Esophagus squamous epithelium (tissue), 4 donors: ENCODE measurements around the gene HIRA.

ENCODE experiments used
- POLR2A ChIP-seq, 4 donors: fragments of 450-650 bp; IDR thresholded peaks; one replicate each; pipeline ENCODE4 v1.6.1; 2017; ENCODE audit warnings: antibody characterized with exemption in 4 of 4, mild to moderate bottlenecking in 4 of 4, moderate library complexity in 3 of 4
- TF ChIP-seq, protein P1 (sequence below), 6 experiments: fragments of 450-650 bp in 4 of 6; fragments of 200-600 bp in 2 of 6; sonication (generic) in 2 of 6; IDR thresholded peaks; one replicate each; pipeline ENCODE4 v1.5.1; 2016 to 2019; ENCODE audit warnings: antibody characterized with exemption in 6 of 6, mild to moderate bottlenecking in 4 of 6, moderate library complexity in 4 of 6

DNA sequence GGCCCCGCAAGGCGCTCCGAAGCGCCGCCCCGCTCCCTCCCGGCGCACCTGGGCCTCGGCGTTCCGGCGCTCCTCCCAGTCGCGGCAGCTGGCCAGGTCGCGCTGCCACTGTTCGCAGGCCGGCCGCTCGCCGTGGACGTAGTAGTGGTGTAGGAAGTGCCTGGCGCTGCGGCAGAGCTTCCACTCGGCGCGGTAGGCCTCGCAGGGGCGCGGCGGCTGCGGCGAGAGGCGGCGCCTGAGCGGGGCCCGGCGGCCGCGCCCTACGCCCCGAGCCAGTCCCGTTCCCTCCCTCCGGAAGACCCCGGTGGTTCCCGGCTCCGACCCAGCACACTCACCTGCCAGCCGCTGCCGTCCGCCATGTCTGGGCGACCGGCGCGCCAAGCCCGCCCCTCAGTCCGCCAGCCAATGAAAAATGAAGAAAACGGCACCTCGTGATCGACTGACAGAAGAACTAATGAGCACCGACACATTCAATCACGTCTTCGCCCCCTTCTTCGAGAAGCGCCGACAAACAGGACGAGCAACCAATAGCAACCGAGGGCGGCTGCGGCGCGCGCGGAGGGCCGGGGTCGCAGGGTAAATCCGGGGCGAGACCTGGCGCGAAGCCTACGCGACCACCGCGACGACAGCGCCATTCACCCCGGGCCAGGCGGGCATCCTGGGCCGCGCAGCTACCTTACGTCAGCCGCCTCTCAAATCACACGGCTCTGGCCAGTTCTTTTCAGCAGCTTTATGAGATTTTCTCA is 16.0 kb upstream of the HIRA start, which contains the start of gene C22orf39:
- TF ChIP-seq, protein P1, sequence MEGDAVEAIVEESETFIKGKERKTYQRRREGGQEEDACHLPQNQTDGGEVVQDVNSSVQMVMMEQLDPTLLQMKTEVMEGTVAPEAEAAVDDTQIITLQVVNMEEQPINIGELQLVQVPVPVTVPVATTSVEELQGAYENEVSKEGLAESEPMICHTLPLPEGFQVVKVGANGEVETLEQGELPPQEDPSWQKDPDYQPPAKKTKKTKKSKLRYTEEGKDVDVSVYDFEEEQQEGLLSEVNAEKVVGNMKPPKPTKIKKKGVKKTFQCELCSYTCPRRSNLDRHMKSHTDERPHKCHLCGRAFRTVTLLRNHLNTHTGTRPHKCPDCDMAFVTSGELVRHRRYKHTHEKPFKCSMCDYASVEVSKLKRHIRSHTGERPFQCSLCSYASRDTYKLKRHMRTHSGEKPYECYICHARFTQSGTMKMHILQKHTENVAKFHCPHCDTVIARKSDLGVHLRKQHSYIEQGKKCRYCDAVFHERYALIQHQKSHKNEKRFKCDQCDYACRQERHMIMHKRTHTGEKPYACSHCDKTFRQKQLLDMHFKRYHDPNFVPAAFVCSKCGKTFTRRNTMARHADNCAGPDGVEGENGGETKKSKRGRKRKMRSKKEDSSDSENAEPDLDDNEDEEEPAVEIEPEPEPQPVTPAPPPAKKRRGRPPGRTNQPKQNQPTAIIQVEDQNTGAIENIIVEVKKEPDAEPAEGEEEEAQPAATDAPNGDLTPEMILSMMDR (IDR thresholded peaks at IDR 0.05): peak in 1 of 6 experiments; percentile 5
- peak in 3 of 4 donors; percentile 55 to 90 (median 87) for TF ChIP-seq POLR2A (IDR thresholded peaks at IDR 0.05)
